ENCODE results near the gene SNAPC2. TPM values are rescaled to one million over a fixed set of nuclear protein-coding genes. Genes with fewer than 3 reads are reported as not detected.
A peak's percentile ranks its signal among the peaks of the same experiment; 100 is the strongest.

SNAPC2 gene
- total and polyA plus RNA-seq, 2 of the 13 experiments (the other 11 are each of a cell fraction or from before 2014, with no cell fraction given): 10.2 to 12.7 TPM

DNA sequence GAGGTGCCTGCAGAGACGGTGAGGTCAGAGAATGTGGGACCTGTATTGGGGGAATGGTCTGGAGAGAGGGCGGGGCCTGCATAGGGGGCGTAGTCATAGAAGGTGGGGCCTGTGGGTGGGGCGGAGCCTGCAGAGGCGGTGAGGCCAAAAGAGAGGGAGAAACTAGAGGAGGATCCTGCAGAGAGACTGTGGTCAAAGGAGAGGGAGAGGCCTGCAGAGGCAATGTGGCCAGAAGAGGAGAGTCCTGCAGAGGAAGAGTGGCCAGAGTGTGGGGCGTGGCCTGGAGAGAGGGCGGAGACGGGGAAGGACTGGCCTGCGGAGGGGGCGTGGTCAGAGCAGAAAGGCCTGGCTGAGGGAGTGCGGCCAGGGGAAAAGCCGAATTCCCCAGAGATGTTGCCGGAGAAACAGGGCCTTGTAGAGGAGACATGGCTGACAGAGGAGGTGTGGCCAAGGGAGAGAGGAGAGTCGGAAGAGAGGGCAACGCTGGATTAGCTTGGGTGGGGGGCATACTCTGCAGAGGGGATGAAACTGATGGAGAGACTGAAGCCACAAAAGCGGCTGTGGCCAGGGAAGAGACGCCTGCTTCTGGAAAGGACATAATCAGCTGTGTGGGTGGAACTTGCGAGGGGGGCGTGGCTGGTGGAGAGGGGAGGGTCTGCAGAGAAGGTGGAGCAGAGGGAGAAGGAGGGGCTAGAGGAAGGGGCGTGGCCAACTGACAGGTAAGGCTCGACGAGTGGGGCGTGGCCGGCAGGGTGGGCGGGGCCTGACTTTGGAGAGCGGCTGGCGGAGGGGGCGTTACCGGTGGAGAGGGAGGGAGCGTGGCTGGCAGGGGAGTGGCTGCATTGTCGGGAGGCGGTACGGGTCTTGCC, 48.5 kb upstream of the SNAPC2 start:
- no peaks in the 10 kb centered on the region for H3K79me2 ChIP-seq (ENCODE audit: insufficient read depth, low read length)
- peak; percentile 48 for ATAC-seq
- in situ Hi-C loops (cut with HindIII; ENCODE audit: extremely low pct_ligation_motif_present, low pct_unique_long_range_greater_than_20kb) (no loop called here), intact Hi-C loops (cut with micrococcal nuclease; ENCODE audit: unreplicated experiment) (loop anchor here (1.0 to 10.0 kb wide), 2 partner anchors 32 to 1137 kb away; partner anchors contain the start of genes GPR108, MAP2K7 and TRIP10)
- H3K9ac ChIP-seq (ENCODE audit: insufficient read depth, low read depth, low read length): peak overlapping the region; percentile 47
- H4K20me1 ChIP-seq (ENCODE audit: insufficient read depth, low read length): no peaks in the 10 kb centered on the region; the same call in 1 of the 2 replicates
- peak overlapping the region; percentile 32 to 73 (median 35) for H3K4me3 ChIP-seq (replicated peaks in 1 of 3; ENCODE audit: insufficient read depth in 1 of 3, low read depth in 2 of 3, low read length in 3 of 3)
- H3K9me3 ChIP-seq (ENCODE audit: low read length): no peaks in the 10 kb centered on the region
- H2AFZ ChIP-seq (ENCODE audit: low read length): no peak overlapping the region
- H3K27ac ChIP-seq (ENCODE audit: extremely low read length, insufficient read depth, low read length): peak overlapping the region; percentile 77
- peak overlapping the region; percentile 89 for H3K4me2 ChIP-seq (ENCODE audit: low read depth, low read length)
- ChIA-PET POLR2A (interaction anchor here (1.1 to 2.0 kb wide), 3 partner anchors 16 to 48 kb away, joined by 6 to 11 read pairs (median 6); partner anchors contain the start of genes LRRC8E, MAP2K7 and SNAPC2), CTCF (ENCODE audit: low intra/inter-chr PET ratio, low total read pairs) (interaction anchor here (0.5 kb wide), 1 partner anchor 54 kb away, joined by 3 read pairs; no protein-coding TSS in a partner anchor)
- peaks cover 0 to 4% of the 10 kb centered on the region in 2 experiments; a peak in 1 of 5 replicates for H3K27me3 ChIP-seq (ENCODE audit: control insufficient read depth in 1 of 2, insufficient read depth in 2 of 2, low read length in 2 of 2)
- BruUV-seq (replicated peaks): no TSS peak
- H3K36me3 ChIP-seq (replicated peaks in 1 of 2; ENCODE audit: control insufficient read depth in 1 of 2, insufficient read depth in 2 of 2, low read length in 2 of 2): no peaks in the 10 kb centered on the region
- peak; percentile 83 for DNase-seq (ENCODE audit: low spot score)
- 2% methylated on average over 32 of the region's 33 CpGs for WGBS (ENCODE audit: low lambda C conversion rate)
- peaks cover 56% of the 10 kb centered on the region for H3K4me1 ChIP-seq (ENCODE audit: insufficient read depth, low read length)
- peak; percentile 48 for FAIRE-seq
- TF ChIP-seq, protein P1, sequence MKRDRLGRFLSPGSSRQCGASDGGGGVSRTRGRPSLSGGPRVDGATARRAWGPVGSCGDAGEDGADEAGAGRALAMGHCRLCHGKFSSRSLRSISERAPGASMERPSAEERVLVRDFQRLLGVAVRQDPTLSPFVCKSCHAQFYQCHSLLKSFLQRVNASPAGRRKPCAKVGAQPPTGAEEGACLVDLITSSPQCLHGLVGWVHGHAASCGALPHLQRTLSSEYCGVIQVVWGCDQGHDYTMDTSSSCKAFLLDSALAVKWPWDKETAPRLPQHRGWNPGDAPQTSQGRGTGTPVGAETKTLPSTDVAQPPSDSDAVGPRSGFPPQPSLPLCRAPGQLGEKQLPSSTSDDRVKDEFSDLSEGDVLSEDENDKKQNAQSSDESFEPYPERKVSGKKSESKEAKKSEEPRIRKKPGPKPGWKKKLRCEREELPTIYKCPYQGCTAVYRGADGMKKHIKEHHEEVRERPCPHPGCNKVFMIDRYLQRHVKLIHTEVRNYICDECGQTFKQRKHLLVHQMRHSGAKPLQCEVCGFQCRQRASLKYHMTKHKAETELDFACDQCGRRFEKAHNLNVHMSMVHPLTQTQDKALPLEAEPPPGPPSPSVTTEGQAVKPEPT (CRISPR knock-in tag; IDR thresholded peaks at IDR 0.05; ENCODE audit: low read depth): 0 out of 2 replicates have a peak, but pooled peaks have one; percentile 57
- TF ChIP-seq ASH2L (IDR thresholded peaks at IDR 0.05; ENCODE audit: insufficient read length, low read depth, low read length) (no peak), MIER3 (CRISPR knock-in tag; IDR thresholded peaks at IDR 0.05; ENCODE audit: borderline replicate concordance) (0 out of 2 replicates have a peak, but pooled peaks have one; percentile 17), TAF1 (CRISPR knock-in tag; IDR thresholded peaks at IDR 0.05) (no peak), MTF1 (CRISPR knock-in tag; IDR thresholded peaks at IDR 0.05) (no peak), ZIK1 (CRISPR knock-in tag; IDR thresholded peaks at IDR 0.05; ENCODE audit: borderline replicate concordance, low read depth) (0 out of 2 replicates have a peak, but pooled peaks have one; percentile 46), SAP130 (CRISPR knock-in tag; IDR thresholded peaks at IDR 0.05; ENCODE audit: low read depth) (peak; percentile 59), ZNF34 (CRISPR knock-in tag; IDR thresholded peaks at IDR 0.05; ENCODE audit: borderline replicate concordance) (0 out of 2 replicates have a peak, but pooled peaks have one; percentile 28), MTA1 (CRISPR knock-in tag; IDR thresholded peaks at IDR 0.05; ENCODE audit: borderline replicate concordance) (peak; percentile 37; the same call in 1 of the 2 replicates), CREB1 (IDR thresholded peaks at IDR 0.05) (0 out of 2 replicates have a peak, but pooled peaks have one; percentile 4), CREB1 (CRISPR knock-in tag; IDR thresholded peaks at IDR 0.05) (no peak), MXI1 (IDR thresholded peaks at IDR 0.05; ENCODE audit: borderline replicate concordance, low read depth, low read length) (peak; percentile 40; the same call in 1 of the 3 replicates), NR2C2 (CRISPR knock-in tag; IDR thresholded peaks at IDR 0.05; ENCODE audit: borderline replicate concordance) (0 out of 2 replicates have a peak, but pooled peaks have one; percentile 16), ARNT2 (CRISPR knock-in tag; IDR thresholded peaks at IDR 0.05; ENCODE audit: low read depth) (no peak; the same call in 1 of the 2 replicates), TOE1 (CRISPR knock-in tag; IDR thresholded peaks at IDR 0.05) (no peak), ZNF776 (CRISPR knock-in tag; IDR thresholded peaks at IDR 0.05) (no peak), MIXL1 (CRISPR knock-in tag; IDR thresholded peaks at IDR 0.05) (no peak)
- TF ChIP-seq, protein P2, sequence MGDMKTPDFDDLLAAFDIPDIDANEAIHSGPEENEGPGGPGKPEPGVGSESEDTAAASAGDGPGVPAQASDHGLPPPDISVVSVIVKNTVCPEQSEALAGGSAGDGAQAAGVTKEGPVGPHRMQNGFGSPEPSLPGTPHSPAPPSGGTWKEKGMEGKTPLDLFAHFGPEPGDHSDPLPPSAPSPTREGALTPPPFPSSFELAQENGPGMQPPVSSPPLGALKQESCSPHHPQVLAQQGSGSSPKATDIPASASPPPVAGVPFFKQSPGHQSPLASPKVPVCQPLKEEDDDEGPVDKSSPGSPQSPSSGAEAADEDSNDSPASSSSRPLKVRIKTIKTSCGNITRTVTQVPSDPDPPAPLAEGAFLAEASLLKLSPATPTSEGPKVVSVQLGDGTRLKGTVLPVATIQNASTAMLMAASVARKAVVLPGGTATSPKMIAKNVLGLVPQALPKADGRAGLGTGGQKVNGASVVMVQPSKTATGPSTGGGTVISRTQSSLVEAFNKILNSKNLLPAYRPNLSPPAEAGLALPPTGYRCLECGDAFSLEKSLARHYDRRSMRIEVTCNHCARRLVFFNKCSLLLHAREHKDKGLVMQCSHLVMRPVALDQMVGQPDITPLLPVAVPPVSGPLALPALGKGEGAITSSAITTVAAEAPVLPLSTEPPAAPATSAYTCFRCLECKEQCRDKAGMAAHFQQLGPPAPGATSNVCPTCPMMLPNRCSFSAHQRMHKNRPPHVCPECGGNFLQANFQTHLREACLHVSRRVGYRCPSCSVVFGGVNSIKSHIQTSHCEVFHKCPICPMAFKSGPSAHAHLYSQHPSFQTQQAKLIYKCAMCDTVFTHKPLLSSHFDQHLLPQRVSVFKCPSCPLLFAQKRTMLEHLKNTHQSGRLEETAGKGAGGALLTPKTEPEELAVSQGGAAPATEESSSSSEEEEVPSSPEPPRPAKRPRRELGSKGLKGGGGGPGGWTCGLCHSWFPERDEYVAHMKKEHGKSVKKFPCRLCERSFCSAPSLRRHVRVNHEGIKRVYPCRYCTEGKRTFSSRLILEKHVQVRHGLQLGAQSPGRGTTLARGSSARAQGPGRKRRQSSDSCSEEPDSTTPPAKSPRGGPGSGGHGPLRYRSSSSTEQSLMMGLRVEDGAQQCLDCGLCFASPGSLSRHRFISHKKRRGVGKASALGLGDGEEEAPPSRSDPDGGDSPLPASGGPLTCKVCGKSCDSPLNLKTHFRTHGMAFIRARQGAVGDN (CRISPR knock-in tag; IDR thresholded peaks at IDR 0.05): peak; percentile 28; the same call in 1 of the 2 replicates
